Caki2 (cell line): ENCODE measurements around the gene LPXN. TPM values are rescaled to one million over a fixed set of nuclear protein-coding genes. Genes with fewer than 3 reads are reported as not detected.
"Not testable (repeated sequence)": the region's sequence is repeated elsewhere in the genome, so short reads cannot be mapped to it uniquely, and the experiment has no call there.

ENCODE experiments used
- DNase-seq: peaks from one replicate; pipeline ENCODE4 v3.0.0-alpha.2; 2015; ENCODE audit warnings: low read depth
- in situ Hi-C: cut with HindIII; loops from 2 replicates; pipeline ENCODE4 v1.10.0; 2016; ENCODE audit warnings: low sequenced_read_pairs, low pct_unique_long_range_greater_than_20kb, mixed read lengths
- total RNA-seq: library from RNA; depleted of rRNA; stranded (reverse); fragments of >200 nt; shearing (Covaris generic); gene quantifications from 2 replicates; pipeline ENCODE4 v1.2.3, GENCODE V29; 2014; ENCODE audit warnings: low replicate concordance

Gene LPXN
- total RNA-seq, 1 experiment from 2014 or later, result 0.54 TPM

- DNase-seq, result no peak
- in situ Hi-C loops, result no loop called here
Observed at GRCh38 chr11:58582437-58582836, 6.8 kb upstream of the LPXN start.

DNA sequence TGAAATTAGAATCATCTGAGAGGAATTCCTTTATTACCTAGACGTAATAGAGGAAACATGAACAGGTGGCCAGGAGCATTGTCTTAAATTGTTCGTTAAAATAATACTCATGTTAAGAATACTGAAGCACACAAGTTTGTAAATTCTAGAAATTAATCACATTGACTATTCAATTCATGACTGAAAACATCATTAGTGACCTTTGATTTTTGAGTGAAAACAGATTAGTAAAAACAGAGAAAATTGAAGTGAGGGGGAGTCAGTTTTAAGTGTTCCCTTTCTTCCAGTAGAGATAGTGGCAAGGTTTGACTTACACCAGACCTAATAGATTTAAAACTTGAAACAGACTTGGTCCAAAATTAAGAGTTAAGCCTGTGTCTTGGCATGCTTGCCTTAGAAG, 4.7 kb upstream of the LPXN start:
- in situ Hi-C loops, result no loop called here
- DNase-seq, result no peak

GRCh38 chr11:58579192-58580129, 3.8 kb upstream of the LPXN start:
- peak; percentile 81 for DNase-seq
- in situ Hi-C loops, result no loop called here

DNA sequence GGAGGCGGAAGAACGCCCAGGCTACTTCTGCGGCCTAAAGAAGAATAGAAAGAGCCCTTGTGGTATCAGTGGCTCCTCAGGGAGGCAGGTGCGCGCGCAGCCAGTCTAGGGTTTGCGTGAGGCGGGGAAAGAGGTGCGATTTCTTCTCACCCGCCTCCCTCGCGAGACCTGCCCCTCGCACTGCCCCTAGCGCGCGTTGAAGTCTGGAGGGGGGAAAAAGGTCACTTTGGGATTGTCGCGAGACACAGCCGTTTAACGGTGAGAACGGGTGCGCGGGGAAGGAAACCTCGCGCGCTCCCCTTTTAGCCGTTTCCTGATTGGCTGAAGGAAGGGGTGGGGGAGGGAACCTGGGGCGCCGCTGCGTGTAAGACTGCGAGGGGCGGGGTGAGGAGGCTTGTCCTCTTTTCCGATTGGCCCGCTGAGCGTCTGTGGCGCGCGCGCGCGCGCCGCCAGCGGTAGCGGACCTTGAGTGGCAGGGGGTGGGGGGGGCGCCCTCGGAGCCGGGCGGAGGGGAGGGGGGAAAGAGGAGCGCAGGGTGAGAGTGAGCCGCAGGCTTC, 3.1 kb upstream of the LPXN start, which contains the start of gene ZFP91:
ZFP91 (plus strand) TSS at position 429 of the 557 bp plus-strand sequence. CDS start 219 bp downstream, outside the sequence.
- in situ Hi-C loops, result no loop called here
- DNase-seq, result peak; percentile 96

GRCh38 chr11:58578136-58578634, 2.5 kb upstream of the LPXN start:
- peak; percentile 98 for DNase-seq
- in situ Hi-C loops, result no loop called here

DNA sequence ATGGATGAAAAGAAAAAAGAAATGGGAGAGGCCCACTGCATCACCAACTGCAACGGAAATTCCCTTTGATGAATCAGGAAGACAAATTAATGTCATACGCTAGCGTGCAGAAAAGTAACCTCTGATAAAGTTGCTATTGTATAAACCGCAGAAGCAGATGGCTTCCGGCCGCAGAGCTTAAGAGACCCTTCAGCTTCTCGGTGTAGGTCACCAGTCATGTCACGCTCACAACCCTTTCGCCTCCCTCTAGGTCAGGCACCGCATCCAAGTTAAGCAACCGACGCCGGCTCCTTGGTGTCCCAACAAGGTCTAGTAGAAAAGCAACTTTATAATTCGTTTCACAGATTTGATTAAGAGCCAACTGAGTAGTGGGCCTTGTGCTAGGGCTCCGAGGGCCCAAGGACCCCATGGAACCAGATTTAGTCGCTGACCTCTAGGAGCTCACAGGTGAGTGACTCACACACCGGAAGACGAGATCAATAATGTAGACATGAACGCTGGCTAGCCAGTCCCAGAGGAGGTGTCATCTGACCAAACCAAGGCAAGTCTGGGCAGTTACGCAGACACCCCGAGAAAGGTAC, 2.0 kb upstream of the LPXN start:
- in situ Hi-C loops, result no loop called here

GRCh38 chr11:58576887-58577471, 1.3 kb upstream of the LPXN start:
- DNase-seq, result peak; percentile 61
- in situ Hi-C loops, result no loop called here

More for the DNA sequence above, 2.0 kb upstream of the LPXN start:
- peak; percentile 59 for DNase-seq

GRCh38 chr11:58574881-58575280, 775 bp downstream of the LPXN start:
- in situ Hi-C loops, result no loop called here
- no peak for DNase-seq

DNA sequence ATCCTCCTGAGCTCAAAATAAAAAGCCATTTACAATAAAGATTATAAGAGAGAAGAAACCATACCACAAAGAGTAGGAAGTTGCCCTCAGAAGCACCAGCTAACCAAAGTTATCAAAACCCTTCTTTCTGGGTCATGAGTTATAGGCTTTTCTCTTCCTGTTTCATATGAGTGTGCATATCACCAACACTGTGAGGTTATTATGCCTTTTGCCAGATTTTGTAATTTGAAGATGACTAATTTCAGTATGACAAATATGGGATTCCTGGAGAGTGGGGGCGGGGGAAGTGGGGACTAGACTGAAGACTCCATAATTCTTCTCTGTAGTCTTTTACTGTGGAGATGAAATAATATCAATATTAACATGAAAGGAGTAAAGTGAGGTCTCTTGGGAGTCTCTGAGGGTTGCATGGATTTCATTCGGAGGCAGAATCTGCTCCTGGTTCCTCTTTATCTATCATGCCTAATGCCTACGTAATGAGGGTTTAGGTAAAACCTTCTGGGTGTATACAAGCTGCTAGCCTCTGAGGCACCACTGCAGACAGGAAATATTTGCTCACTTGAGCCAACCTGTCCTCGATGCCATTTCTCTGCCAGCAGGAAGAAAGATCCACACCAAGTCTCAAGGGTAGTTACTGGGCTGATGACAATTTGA, 2.1 kb downstream of the LPXN start:
- DNase-seq, result peak; percentile 63
- in situ Hi-C loops, result no loop called here

- DNase-seq, in situ Hi-C loops: not testable (repeated sequence)
Observed at GRCh38 chr11:58572906-58573305, 2.8 kb downstream of the LPXN start.

GRCh38 chr11:58567889-58568512, 7.7 kb downstream of the LPXN start:
- in situ Hi-C loops, result no loop called here
- DNase-seq, result peak; percentile 35

DNA sequence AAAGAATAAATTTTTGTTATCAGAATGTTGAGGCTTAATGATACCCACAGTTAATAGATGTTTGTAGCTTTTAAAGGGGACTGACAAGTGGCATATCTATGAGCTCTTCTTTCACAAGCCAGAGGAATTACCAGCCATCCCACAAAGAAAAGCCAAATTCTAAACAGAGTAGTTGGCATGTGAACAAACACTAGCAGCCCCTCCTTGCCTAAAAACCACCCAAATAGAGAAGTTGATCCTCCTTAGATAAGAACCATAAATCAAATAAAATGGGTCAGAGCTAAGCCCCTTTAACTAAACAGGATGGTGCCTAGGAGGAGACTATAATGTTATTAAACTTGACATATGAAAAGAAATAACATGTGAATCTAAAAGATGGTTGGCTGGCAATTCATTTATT, 11.4 kb downstream of the LPXN start:
- no peak for DNase-seq
- in situ Hi-C loops, result no loop called here

DNA sequence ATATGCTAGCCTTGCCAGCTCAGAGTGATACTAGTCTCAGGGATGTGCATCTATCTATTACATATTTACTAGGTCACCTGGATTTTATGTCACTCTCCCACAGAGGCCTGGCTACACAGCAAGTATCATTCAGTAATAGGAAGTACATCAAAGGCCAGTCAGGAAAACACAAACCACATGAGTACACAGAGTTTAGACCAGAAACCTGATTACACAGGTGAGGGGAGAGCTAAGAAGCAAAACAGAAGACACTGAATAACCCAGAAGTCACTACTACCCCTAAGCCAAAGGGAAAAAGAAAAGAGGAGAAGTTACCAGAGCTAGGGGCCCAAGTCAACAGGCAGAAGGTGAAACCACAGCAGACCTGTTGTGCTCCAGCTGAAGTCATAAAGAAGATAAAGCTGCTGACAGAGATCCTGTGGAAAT, 13.3 kb downstream of the LPXN start:
- no peak for DNase-seq
- in situ Hi-C loops, result no loop called here

GRCh38 chr11:58561394-58562098, 14.1 kb downstream of the LPXN start:
- in situ Hi-C loops, result no loop called here
- no peak for DNase-seq

GRCh38 chr11:58560842-58561241, 14.8 kb downstream of the LPXN start:
- in situ Hi-C loops, result no loop called here

GRCh38 chr11:58549644-58550043, 26.0 kb downstream of the LPXN start:
- no peak for DNase-seq
- in situ Hi-C loops, result no loop called here

More at GRCh38 chr11:58560842-58561241, 14.8 kb downstream of the LPXN start:
- DNase-seq, result no peak

GRCh38 chr11:58546841-58547240, 28.8 kb downstream of the LPXN start:
- no peak for DNase-seq
- in situ Hi-C loops, result no loop called here
